GM18873 (cell line): Measurements from ENCODE around the gene DOK4.

Source experiments
- ATAC-seq: cut with Tn5 transposase; IDR thresholded peaks from one replicate; pipeline ENCODE4 v1.9.1; 2021; ENCODE audit warnings: mild to moderate bottlenecking, moderate library complexity, moderate number of reproducible peaks; ENCODE audit not compliant: unreplicated experiment, low FRiP score

The DOK4 gene

DNA sequence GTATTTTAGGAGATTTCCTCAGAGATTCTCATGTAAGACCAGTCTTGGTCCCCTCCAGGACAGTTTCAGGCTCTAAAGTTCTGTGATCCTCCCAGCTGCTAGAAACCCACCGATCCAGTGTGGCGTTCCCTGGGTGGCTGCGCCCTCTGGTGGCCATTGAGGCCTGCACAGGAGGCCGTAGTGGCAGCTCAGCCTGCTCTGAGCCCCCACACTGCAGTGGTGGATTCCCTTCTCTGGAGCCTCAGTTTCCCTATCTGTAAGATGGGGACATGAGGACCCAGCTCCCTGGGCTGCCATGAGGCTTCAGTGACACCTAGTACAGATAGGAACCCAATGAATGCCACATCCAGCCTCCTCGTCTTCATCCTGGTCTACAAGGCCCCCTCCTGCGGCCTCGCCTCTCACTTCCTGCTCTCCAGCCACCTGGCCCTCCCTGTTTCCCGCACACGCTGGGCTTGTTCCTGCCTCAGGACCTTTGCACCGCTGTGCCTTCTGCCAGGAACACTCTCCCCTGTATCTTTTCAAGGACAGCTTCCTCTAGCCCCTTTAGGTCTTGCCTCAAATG, 33.6 kb upstream of the DOK4 start:
- peak; percentile 64 for ATAC-seq

DNA sequence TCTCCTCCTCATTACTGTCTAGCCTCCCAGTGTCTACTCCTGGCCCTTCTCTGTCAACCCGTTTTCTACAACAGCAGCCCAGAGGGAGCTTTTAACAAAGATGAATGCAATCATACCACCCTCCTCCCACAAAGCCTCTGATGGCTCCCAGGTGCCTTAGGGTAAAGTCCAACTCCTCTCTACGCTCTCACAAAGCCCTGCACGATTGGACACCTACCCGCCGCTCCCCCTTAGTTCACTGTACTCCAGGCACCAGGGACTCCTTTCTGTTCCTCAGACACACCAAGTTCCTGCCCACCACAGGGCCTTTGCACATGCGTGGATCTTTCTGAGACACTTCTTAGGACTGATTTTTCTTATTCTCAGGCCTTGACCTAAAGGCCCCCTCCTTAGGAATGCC, 32.6 kb upstream of the DOK4 start:
- no peak for ATAC-seq

DNA sequence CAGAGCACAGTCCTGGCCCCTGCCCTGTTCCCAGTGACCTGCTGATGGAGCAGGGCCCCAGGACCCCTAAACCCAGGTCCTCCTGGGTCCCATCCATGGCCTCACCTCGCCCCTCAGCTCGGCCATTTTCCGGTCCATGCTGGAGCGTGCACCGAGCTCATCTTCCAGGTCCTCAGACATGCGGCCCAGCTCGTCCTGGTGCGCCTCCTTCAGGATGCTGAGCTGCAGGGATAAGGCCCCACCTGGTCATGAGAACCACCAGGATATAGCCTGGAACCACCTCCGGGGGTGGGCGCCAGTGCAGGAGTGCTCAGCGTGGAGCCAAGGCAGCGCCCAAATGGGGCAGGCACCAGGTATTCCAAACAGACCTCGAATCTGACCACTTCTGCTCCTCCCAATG, 32.2 kb upstream of the DOK4 start:
- ATAC-seq: no peak

DNA sequence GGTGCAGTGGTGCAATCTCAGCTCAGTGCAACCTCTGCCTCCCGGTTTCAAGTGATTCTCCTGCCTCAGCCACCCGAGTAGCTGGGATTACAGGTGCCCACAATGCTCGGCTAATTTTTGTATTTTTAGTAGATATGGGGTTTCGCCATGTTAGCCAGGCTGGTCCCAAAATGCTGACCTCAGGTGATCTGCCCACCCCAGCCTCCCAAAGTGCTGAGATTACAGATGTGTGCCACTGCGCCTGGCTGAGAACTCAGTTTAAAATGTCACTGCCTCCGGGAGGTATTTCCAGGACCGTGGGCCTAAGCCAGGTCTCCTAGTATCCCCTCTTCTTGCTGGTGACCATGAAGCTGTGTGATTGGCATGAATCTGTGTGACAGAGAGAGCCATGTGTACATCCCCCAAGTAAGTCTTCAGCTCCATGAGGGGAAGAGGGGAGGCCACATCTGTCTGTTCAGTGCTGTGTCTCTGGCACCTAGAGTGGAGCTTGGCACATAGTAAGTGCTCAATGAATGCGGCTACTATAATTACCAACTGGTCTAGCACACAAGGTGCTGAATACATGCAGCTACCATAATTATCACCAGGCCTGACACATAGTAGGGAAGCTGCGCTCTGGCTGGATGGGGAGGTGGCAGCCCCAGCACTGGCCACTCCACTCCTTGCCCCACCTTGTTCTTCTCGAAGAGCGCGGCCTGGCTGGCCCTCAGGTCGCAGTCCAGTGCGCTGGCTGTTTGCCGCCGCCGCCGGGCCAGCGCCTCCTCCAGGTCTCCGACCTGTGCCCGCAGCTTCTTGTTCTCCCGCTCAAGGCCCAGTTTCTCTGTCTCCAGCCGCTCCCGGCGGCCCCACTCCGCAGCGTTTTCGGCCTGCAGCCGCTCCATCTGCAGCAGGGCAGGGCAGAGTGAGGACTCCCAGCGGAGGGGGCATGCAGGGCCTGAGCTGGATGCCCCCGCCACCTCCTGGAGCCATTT, 31.4 kb upstream of the DOK4 start:
- no peak for ATAC-seq

DNA sequence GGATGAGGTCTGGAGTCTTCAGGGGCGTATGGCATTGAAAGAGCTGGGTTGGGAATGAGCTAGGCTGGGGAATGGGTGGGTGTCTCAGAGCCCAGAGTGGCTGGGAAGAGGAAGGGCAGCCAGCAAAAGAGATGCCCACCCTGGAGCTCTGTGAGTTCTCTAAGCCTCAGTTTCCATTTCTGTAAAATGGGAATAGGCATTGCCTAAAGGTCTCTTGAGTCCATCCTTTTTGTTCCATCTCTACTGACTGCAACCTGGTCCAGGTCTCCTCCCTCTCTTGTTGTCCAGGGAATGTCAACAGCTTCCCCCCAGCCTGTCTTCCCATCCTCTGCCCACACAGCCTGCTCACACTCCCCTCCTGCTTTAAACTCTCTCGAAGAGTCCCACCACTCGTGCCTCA, 30.5 kb upstream of the DOK4 start:
- no peak for ATAC-seq

DNA sequence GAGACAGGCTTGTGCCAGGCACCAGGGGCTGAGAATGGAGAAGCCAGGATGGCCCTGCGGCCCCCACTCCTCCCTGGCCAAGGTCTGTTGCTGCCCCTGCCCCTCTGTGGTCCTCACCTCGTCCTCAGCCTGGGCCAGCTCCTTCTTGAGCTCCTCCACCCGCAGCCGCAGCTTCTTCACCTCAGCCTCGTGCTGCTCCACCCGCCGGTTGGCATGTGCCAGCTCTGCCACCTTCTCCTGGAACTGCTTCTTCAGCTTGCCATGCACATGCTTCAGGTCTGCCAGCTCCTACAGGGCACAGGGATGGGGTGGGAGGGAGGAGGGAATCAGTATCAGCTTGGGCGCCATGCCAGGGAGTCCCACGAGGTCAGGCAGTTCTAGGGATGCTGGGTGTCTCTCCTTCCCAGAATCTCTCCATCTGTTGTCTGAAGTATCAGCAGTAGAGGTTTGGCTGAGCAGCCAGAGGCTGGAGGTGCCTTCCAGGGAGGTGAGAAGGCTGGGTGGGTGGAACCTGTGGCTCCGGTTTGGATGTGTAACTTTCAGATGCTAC, 30.0 kb upstream of the DOK4 start:
- ATAC-seq: no peak

DNA sequence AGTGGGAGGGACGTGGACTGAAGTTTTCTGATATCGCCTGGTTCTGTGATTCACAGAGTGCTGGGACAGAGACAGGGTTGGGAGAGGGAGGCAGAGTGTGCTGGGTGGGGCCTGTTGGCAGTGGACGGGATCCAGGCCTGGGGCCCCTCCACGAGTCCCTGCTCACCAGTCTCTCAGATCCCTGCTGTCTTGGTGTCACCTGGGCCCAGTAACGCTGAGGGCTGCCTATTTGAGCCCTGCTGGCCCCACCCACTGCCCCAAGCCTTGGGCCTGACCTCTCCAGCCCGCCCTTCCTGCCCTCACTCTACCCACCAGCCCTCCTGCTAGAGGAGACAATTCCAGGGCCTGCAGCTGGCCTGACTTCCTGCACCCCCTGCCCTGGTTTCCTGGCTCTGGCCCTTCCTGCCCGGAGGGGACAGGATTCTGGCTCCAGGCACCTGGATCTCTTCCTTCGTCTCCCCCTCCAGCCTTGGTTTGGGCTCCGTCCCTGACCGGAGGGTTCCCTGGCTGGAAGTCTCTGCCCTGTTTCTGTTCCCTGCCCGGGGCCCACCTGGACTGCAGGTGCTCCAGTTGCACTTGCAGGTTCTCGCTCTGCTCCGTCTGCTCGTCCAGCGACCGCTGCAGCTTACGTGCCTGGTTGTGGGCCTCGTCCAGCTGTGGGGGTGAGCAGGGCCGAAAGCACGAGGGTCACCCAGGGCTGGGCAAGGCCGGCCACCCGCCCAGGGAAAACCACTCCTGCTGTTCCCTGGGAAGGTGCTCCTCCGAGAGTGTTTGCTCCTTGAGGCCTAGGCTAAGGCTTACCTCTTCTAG, 28.7 kb upstream of the DOK4 start:
- ATAC-seq: no peak

DNA sequence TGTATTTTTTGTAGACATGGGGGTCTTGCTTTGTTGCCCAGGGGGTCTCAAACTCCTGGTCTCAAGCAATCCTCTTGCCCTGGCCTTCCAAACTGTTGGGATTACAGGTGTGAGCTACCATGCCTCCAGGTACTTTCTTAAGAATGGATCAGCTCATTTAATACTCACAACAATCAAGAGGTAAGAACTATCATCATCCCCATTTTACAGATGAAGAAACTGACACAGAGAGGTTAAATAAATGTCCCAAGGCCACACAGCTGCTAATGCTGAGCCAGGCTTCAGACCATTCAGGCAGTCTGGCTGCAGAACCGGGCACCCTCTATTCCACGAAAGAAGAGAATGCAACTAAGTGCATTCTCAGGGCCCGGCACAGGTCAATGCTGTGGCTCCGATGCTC, 28.1 kb upstream of the DOK4 start:
- no peak for ATAC-seq

DNA sequence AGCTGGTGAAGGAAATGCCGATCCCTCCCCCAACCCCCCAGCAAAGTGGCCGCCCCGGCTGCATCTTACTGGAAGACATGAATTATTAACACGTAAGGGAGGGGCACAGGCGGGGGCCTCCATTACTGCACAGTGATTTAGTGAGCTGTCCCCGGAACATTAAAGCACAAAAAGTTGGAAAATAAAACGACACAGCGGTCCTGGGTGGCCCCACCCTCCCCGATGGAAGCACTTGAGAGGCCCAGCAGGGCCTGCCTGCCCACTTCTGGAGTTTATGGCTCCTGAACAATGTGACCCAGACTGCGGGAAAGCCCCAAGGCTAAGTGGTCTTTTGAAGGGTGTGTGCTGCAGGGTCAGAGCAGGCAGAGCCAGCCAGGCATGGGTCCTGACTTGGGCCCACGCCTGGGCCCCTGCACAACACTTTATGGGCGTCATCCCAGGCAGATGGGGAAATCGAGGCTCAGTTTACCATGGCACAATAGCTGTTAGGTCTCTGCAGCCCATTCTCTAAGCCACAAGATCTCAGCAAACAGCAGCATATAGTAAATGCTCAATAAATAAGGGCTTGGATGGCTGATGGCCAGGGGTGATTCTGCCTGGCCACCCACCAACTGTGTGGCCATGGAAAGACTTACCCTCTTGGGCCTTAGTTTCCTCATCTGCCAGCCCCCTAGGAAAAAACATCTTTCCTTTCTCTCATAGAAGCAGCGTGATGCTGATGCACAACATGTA, 27.2 kb upstream of the DOK4 start:
- ATAC-seq: no peak

DNA sequence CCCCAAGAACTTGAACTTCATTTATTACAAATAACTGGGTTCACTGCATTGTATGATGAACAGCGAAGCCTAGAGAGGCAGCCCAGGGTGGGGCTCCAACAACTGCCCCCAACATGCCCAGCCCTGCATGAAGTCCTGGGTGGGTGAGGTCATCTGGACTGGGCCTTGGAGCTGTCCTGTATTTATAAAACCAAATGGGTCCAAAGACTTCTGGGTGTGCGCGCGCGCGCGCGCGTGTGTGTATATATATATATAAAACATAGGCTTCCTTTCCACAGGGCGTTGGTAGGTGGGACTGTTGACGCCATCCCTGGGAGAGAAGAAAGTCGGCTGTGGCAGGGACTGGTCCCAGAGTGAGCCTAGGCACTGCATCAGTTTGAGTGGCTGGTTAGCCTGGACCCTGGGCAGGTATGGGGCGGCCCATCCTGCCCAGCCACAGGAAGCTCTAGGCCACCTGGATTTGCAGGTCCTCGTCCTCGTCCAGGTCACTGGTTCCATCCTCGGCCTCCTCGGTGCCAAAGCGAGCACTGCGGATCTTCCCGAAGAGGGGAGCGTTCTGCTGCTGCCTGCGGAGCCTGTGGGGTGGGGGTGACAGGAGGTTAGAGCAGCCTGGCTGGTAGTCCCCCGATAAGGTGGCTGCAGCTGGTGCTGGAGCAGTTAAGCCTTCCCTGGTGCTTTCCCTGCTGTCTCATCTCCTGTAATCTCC, 26.2 kb upstream of the DOK4 start:
- ATAC-seq: no peak

DNA sequence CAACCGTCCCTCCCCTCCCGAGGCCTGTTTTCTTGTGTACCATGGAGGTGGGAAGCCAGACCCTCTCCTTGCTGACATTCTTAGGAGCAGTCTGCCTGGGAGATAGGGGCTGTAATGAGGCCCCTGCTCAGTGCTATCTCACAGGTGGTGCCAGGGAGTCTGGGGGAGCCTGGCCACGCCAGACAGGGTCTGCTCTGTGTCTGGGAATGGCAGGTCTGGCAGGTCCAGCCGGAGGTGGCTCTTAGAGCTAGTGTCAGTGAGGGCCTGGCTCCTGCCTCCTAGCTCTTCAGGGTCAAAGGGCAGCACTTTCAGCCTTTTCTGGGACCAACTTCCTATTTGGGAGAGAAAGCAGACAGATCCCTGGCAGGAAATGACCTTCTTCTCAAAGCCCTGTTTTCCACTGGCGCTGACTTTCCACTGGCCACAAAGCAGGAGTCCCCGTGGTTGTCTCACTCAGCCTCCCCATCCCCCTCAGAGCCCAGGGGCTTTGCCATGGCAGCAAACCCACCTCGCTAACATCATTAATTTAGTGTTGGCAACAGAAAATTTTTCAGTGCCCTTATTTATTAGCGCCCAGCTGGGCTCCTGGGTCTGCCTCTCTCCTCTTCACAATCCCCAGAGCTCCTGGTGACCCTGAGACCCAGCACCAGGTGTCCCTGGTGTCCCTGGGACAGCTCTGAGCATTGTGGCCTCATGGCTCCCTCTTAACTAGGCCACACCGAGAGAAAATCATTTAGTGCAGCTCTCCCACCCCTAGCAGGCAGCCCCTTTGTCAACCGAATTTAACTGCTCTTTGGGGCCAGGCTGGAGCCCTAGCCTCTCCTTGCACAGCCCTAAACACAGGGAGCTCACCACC, 24.0 kb upstream of the DOK4 start:
- no peak for ATAC-seq

DNA sequence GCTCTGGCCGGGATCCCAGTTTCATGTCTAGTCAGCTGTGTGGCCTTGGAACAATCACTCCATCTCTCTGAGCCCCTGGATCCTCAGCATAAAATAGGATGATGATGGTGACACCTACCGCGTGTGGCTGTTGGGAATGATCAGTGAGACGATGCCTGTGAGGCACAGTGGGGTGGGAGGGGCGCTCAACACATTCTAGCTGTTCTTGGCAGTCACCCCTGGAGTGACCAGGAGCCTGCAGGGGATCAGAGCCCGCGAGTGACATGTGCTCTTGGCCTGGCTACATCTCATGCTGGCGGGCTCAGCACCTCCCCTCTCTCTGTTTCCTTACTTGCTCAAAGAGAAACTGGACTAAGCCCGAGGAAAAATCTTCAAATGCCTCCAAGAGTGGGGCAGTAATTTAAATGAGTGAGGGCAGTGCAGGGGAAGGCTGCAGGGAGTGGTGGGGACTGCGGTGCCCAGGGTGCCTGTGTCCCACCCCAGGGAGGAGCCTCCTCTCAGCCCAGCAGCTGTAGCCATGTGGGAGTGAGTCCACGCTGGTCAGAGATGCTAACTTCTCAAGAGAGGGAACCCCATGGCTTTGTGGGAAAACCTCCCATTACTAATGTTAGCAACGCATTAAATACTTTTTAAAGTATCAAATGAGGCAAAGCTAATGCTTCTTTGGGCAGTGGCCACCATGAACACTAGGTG, 23.1 kb upstream of the DOK4 start:
- no peak for ATAC-seq

DNA sequence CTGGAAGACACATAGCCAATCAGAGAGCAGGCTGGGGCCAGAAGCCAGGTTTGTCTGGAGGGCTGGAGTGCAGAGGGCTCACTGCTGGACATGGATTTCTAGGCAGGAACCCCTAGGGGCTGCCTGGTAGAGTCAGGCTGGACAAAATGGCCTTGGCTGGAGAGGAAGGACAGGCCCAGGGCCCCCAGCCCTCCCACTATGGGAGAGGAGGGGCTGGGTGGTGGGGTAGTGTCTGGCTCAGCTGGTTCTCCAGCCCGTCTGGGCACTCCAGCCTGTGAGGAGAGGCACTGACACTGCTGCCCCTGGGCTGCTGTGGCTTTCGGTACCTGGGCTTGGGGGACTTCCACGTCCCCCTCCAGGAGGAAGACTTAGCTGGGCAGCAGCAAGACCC, 21.7 kb upstream of the DOK4 start:
- no peak for ATAC-seq

DNA sequence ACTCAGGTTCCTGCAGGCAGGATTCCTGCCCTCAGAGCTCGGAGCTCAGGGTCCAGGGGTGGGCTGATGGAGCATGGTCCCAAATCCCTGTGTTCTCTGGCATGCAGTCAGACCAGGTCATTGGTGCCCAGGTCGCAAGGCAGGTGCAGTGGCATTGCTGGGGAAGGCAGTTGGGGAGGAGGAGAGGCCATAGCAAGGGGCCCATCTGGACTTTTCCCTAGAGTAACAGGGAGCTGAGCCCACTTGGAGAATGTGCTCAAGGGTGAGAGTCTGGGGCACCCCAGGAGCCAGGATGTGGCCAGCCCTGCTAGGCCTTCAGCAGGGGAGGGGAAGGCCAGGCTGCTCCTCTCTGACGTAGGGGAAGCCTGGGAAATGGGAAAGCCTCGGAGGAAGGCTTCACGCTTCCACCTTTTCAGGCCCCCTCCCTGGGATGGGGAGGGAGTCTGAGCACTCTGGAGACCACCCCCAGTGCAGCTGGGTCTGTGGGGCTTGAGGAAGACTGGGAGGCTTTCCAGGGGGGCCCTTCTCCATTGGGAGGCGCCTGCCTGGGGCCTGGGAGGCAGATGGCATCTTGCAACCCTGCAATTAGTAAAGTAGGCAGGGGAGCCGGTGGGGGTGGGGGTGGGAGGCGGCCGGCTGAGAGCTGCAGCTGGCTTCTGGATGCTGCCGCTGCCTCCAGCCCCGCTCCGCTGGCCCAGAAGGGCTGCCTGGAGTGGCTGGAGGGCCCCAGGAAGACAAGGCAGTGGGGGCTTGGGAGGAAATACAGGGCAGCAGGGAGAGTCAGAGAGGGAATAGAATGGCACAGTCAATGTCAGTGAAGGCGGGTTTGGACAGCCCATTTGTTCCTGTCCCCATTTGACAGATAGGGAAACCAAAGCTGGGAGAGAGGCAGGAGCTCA, 21.1 kb upstream of the DOK4 start:
- no peak for ATAC-seq

DNA sequence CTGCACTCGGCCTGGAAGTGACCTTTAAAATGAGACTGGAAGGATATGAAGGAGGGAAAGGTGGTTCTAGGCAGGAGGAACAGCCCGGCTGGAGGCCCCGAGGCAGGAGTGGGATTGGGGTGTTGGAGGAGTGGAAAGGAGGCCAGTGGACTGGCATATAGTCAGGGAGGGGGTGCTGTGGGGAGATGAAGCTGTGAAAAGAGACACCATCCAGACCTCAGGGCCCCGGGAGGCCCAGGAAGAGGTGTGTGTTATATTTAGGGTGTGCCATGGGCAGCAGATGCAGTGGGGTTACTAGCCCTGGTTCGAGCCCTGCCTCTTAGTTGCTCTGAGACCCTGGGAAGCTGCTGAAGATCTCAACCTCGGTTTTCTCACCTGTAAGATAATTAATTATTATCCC, 18.9 kb upstream of the DOK4 start:
- no peak for ATAC-seq

DNA sequence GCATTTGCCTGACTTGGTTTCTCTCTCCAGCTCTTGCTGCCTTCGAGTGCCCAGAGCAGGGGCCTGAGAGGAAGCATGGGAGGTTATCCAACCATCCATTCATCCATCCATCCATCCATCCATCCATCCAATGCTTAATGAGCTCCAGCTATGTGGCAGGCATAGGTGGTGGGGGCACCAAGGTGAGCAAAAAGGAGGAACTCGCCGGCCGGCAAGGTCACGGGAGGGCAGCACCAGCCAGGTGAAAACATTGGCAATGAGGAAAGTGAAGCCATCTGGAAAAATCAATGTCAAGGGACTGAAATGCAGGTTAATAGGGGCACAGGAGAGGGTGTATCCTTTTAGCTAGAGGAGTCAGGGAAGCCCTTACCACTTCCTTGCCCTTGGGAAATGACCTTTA, 18.2 kb upstream of the DOK4 start:
- ATAC-seq: no peak

DNA sequence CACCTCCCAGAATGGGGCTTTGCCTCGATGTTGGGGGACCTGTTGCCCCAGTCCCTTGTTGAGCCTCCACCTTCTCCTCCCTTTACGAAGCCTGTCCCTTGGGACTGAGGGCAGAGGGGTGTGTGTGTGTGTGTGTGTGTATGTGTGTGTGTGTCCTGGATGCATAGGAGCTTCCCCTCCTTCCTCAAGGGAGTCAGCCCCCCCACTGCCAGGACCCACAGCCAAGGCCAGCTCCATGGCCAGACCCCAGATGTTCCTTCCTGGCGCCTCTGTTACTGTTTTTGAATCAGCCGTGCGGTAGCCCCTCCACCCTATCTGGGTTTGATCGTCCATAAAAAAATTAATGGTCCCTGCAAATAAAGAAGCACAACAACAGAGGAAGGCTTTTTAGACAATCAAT, 17.7 kb upstream of the DOK4 start:
- no peak for ATAC-seq
